CD4-positive, alpha-beta T cell treated with Interferon alpha-2 for 1 hour (primary cell): Measurements from ENCODE around the gene CA9.
"Not testable (repeated sequence)": the region's sequence is repeated elsewhere in the genome, so short reads cannot be mapped to it uniquely, and the experiment has no call there.

Source experiments
- DNase-seq, 2 donors: peaks; one replicate each; pipeline ENCODE4 v3.0.0-alpha.2; 2020 to 2022

Gene CA9

DNA sequence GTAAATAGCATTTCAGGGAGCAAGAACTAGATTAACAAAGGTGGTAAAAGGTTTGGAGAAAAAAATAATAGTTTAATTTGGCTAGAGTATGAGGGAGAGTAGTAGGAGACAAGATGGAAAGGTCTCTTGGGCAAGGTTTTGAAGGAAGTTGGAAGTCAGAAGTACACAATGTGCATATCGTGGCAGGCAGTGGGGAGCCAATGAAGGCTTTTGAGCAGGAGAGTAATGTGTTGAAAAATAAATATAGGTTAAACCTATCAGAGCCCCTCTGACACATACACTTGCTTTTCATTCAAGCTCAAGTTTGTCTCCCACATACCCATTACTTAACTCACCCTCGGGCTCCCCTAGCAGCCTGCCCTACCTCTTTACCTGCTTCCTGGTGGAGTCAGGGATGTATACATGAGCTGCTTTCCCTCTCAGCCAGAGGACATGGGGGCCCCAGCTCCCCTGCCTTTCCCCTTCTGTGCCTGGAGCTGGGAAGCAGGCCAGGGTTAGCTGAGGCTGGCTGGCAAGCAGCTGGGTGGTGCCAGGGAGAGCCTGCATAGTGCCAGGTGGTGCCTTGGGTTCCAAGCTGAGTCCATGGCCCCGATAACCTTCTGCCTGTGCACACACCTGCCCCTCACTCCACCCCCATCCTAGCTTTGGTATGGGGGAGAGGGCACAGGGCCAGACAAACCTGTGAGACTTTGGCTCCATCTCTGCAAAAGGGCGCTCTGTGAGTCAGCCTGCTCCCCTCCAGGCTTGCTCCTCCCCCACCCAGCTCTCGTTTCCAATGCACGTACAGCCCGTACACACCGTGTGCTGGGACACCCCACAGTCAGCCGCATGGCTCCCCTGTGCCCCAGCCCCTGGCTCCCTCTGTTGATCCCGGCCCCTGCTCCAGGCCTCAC is at the start of gene CA9:
Gene CA9, plus strand, starts transcription at position 797 of the 893 bp plus-strand sequence. Its CDS starts 32 bp downstream, at position 829.
- DNase-seq, result no peak

DNA sequence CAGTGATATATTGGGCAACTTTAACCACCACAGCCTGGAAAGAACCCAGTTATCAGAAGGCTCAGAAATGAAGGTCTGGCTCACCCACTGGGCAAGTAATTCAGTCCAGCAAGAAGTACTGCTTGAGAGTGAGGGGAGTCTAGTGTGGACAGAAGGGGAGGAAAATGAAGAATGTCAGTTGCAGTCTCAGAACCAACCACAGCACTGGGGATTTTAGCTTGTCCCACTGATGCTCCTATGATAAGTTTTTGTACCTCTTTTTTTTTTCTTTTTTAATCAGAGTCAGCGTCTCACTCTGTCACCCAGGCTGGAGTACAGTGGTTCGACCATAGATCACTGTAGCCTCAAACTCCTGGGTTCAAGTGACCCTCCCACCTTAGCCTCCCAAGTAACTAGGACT is 46.2 kb upstream of the CA9 start:
- no peak for DNase-seq

DNA sequence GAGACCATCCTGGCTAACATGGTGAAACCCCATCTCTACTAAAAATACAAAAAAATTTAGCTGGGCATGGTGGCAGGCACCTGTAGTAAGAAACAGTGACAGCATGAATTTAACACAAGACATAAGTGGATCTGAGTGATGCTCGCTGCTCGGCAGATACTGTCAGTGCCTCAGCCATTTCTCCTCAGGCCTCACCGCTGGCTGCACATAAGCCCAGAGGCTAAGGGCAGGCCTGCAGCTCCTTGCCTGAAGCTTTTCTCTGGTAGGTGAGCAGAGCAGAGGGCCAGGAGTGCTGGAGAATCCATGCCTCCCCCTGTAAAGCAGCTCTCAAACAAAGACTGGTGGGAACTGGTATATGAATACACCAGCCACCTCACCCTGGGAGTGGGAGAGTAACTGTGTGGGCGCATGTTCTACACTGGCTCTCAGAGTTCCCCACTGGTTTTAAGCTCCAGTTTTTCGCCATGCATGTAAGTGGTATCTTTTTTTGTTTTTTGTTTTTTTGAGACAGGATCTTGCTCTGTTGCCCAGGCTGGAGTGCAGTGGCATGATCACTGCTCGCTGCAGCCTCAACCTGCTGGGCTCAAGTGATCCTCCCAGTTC is 45.2 kb upstream of the CA9 start:
- no peak for DNase-seq

DNA sequence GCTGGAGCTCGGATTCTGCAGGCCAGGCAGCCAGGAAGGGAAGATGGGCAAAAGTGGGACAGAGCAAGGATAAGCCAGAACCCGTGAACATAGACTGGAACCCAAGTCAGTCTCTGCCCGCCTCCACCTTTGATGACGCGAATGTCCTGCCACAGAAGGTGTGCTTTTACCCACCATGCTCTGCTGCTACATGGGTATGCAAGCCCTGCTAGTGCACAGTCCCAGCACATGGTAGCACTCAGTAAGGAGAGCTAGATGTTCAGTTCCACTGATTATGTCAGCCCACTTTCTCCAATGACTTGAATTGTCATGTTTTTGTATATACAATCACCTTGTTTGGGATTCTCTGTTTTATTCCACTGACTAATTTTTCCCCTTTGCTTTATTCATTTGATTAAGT is 44.1 kb upstream of the CA9 start:
- DNase-seq, result no peak

DNA sequence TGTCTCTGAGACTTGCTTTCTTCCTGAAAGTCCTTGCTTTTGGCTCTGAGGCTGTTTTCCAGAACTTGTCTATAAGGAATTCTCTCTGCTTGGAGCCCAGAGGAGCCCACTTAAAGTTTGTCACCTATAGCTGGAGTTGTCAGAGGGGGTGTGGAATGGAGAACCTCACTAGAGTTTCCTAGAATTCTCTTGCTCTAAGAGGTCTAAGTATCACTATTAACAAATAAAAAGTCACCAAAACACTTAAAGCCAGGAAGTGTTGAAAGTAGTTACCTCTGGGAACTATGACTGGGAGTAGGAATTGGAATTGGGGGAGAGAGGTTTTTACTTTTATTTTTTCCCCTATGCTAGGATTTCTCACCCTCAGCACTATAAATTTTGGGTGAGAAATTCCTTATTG is 38.0 kb upstream of the CA9 start:
- DNase-seq, result no peak

DNA sequence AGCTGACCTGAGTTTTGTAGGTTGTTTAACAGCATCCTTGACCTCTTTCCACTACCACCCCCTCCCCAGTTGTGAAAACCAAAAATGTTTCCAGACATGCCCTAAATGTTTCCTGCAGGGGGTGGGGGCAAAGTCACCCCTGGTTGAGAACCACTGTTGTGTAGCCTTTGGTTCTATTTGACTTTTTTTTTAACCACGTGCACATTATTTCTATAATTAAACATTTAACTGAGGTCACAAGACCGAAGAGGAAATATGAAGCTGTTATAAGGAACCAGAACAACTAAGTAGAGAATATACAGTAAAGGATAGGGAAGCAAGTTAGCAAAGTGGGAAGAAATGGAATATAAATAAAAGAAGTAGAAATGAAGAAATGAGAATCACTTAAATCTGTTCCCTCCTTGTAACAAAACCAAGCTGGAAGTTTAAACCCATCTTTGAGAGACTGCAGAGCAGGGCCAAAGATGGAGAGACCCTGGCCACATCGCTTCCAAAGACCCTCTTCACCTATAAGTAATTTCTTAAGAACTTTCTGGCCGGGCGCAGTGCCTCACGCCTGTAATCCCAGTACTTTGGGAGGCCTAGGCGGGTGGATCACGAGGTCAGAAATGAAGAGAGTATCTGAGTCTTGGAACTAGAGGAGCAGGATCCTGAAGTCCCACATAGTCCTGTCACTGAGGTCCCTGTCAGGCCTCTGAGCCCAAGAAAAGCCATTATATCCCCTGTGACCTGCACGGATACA is 37.4 kb upstream of the CA9 start:
- no peak for DNase-seq

DNA sequence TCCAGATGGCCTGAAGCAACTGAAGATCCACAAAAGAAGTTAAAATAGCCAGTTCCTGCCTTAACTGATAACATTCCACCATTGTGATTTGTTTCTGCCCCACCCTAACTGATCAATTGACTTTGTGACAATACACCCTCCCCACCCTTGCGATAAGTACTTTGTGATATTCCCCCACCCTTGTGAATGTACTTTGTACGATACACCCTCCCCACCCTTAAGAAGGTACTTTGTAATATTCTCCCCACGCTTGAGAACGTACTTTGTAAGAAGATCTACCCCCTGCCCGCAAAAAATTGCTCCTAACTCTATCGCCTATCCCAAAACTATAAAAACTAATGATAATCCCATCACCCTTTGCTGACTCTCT is 36.9 kb upstream of the CA9 start:
- DNase-seq, result not testable (repeated sequence)

DNA sequence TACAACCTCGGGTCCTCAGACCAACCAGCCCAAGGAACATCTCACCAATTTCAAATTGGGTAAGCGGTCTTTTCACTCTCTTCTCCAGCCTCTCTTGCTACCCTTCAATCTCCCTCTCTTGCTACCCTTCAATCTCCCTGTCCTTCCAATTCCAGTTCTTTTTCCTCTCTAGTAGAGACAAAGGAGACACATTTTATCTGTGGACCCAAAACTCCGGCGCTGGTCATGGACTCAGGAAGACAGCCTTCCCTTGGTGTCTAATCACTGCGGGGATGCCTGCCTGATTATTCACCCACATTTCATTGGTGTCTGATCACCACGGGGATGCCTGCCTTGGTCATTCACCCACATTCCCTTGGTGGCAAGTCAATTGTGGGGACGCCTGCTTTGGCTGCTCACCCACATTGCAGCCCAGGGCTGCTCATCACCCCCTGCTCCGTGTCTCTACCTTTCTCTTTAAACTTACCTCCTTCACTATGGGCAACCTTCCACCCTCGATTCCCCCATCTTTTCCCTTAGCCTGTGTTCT is 36.2 kb upstream of the CA9 start:
- DNase-seq, result not testable (repeated sequence)

DNA sequence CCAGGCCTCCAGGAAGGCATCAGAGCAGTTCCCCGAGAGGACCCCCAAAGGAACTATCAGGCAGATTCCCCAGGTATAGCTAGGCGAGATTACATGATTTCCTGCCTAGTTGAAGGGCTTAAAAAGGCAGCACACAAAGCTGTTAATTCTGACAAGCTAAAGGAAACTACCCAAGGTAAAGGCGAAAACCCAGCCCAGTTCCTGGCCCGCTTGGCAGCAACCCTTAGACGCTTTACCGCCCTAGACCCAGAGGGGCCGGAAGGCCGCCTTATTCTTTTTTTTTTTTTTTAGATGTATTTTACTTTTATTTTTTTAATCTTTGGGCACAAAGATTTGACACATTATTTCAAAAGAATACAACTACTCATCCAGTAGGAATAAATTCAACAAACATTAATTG is 35.0 kb upstream of the CA9 start:
- peak; percentile 35 to 64 for DNase-seq

DNA sequence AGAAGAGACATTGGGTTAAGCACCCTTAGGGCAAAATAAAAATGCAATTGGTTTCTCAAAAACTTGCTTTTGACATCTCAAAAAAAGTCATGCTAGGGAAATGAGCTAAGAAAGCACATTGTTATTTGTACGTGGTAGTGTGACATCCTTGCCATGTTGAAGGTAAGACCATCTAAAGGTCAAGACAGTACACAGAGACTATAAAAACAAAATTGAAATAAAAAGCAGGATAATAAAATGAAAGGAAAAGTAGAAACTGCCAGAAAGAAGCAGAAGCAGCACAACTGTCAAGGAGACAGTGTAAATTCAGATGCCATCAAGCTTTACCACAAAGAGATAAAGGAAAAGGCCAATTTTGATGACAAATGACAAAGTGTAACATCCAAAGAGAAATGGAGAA is 34.5 kb upstream of the CA9 start:
- DNase-seq, result not testable (repeated sequence)

DNA sequence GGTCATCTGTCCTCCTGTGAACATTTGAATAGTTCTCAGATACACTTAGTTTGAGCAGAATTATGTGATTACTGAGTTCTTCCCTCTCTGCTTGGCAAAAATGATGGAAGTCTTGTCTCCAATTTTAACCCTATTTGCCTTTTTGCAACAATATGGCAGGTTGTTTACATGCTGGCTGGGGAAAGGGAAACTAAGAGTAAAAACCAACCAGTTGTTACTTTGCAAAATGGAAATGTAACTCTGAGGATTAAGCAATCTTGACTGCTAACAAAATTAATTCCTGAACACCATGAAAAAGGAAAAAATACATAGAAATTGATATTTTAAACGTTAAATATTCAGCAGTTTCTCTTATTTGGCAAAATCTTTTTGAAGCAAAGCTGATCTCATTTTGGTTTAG is 34.1 kb upstream of the CA9 start:
- no peak for DNase-seq

DNA sequence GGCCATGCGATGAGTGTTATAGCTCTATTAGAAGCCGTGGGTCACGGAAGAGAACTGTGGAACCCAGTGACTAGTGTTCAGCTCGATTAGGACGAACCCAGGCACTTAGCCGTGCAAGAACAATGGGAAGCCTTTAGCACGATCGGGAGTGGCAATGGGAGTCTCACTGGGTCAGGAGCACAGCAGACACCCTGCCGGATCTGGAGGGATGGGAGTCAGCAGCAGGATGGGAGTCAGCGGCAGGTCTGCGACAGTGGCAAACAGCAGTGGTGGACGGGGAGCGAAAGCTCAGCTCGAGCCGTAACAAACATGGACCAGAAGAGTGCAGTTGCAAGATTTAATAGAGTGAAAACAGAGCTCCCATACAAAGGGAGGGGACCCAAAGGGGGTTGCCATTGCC is 33.3 kb upstream of the CA9 start:
- not testable (repeated sequence) for DNase-seq

DNA sequence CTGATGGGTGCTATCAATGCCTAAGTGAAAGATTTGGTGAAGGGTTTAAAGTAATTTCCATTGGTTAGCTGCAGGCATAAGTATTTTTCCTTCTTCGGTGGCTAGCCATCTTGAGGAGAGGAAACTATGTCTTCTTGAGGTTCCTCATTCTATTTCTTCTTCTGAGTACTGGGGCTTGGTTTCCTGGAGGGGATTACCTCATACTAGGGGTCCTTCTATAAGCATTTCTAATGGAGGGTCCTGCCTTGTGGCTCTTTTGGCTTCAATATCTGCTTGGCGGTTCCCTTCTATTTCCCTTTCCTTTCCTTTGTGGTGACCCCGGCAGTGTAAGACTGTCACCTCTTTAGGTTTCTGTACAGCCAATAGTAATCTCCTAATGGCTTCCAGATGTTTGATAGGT is 32.2 kb upstream of the CA9 start:
- not testable (repeated sequence) for DNase-seq

DNA sequence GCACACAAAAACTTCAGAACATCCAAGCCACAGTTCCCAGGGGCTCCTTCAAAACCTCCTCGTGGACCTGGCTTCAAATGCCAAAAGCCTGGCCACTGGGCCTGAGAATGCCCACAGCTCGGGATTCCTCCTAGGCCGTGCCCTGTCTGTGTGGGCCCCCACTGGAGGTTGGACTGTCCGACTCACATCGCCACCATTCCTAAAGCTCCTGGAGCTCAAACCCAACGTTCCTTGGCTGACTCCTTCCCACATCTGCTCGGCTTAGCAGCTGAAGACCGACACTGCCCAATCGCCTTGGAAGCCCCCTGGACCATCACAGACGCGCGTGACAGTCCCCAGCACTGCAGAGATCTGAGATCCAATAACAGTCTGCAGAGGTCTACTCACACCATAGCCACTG is 30.7 kb upstream of the CA9 start:
- no peak for DNase-seq

DNA sequence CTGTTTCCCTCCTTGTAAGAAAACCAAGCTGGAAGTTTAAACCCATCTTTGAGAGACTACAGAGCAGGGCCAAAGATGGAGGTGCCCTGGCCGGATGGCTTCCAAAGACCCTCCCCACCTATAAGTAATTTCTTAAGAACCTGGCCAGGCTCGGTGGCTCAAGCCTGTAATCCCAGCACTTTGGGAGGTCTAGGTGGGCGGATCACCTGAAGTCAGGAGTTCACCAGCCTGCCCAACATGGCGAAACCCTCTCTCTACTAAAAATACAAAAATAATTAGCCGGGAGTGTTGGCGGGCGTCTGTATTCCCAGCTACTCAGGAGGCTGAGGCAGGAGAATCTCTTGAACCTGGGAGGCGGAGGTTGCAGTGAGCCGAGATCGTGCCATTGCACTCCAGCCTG is 28.0 kb upstream of the CA9 start:
- DNase-seq, result not testable (repeated sequence)

DNA sequence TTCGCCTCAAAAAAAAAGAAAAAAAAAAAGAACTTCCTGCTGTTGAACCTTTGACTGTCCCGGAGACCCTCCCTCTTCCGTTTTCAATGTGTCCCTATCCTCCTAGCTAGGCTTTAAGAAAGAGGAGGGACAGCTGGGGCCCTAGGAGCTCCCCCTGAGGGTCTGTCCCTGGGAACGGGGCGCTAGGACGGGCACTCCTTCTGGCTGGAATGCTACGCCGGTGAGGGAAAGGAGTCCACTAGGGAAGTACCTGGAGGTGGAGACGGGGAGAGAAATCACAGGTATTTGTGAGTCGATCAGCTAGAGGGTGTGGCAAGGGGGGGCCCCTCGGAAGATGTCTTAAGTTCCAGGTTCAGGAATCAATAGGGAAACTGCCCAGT is 27.6 kb upstream of the CA9 start:
- no peak for DNase-seq

DNA sequence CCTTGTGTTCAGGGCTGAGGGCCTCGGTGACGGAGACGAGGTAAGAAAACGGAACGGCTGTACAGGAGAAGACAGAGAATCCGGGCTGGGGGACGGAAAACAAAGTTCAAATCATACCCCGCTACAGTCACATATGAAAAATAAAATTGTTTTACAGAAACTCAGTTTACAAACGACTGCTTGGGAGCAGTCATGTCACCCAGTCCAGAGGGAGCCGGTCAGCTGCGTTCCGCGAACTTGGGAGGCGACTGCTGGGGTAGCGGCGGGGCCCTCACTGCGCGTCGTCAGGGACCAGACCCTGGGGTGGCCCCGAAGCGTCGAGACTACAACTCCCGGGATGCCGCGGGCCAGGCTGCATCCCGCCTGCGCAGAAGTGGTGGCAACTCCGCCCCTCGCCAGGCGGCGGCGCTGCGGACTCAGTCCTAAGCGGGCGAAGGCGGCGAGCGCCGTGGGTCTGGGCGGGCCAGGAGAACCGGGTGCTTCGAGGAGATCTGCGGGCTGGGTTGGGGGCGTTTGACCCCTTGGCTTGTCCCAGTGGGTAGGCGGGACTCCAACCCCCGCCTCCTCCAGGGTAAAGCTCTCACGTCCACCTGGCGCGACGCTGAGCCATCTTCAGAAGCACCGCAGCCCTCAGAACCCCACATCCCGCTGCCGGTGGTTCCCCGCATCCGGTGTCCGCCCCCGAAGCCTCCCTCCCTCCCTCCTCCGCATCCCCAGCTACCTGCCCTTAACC is 27.0 kb upstream of the CA9 start:
- peak; percentile 90 to 93 for DNase-seq

DNA sequence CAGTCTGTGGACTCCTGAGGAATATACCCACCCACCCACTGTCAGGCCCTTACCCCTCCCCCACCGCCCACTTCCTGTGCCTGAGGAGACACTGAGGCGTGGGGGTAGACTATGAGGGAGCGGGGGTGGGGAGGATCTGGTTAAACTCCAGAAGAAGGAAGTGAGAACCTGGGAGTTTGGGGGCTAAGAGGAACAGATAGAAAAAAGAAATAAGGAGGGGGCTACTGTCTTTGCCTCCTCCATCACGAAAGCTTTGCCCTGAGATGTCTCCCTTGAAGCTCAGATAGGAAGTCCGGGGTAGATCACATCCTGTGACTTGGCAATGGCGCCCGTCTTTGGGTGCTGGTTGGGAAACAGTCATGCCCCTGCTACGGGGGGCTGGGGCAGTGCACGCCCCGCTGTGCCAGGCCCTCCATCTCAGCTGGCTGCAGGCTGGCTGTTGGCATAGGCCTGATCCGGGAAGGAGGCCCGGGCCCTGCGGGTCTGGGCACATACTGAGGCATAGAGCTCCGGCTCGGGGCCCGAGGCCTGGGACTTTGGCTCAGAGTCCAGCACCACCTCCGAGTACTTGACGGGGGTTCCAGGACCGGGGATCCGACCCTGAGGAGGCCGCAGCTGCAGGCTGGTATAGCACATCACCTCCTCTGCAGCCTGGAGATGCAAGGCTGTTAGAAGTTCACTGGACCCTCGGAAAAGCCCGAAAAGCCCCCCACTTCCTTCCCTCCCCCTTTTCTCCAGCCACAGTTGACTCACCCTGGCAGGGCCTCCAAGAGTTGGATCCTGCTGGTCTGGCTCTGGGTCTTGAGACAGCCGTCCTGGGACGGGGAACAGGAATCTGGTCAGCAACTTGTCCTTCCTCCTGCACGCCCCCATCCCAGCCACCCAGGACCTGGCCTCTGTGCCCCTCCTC is 24.0 kb upstream of the CA9 start:
- DNase-seq, result peak in 1 of 2 donors; percentile 55

DNA sequence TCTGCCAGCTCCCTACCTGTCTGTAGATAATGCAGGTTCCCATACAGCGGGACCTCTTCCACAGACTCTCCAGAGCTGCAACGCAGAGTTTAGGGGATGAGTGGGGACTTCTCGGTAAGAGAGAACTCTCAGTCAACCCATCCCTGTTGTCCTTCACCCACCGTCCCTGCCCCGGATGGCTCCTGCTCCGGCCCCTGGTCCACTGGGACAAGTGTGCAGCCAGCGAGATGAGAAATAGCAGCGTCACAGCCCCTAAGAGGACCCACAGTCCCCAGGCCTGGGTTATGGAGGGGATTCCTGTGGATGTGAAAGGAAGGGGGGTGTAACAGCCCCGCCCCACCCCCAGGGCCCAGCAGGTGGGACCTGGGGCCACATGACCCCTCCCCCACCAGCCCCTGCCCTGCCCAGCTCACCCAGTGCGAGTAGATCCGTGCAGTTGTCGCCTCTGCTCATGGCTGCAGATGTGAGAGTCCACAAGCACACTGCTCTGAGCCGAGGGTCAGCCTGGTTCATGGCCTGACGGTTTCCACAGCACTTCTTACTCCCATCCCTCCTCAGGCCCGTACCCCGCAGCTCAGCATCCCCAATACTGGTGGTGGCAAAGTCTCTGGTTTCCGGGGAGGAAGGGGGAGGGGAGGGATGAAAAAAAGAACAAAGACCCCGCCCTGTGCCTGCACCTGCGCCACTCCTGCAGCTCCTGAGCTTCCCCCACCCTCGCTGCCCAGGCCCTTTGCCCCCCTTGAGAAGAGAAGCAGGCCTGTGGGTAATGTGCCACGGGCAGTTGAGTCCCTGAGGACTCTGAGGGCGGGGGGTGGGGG is 23.2 kb upstream of the CA9 start, which contains the start of gene SIT1:
Gene SIT1, minus strand, starts transcription at position 591 of the 818 bp plus-strand sequence. Its CDS starts 78 bp downstream, at position 513.
- peak in 1 of 2 donors; percentile 52 for DNase-seq

DNA sequence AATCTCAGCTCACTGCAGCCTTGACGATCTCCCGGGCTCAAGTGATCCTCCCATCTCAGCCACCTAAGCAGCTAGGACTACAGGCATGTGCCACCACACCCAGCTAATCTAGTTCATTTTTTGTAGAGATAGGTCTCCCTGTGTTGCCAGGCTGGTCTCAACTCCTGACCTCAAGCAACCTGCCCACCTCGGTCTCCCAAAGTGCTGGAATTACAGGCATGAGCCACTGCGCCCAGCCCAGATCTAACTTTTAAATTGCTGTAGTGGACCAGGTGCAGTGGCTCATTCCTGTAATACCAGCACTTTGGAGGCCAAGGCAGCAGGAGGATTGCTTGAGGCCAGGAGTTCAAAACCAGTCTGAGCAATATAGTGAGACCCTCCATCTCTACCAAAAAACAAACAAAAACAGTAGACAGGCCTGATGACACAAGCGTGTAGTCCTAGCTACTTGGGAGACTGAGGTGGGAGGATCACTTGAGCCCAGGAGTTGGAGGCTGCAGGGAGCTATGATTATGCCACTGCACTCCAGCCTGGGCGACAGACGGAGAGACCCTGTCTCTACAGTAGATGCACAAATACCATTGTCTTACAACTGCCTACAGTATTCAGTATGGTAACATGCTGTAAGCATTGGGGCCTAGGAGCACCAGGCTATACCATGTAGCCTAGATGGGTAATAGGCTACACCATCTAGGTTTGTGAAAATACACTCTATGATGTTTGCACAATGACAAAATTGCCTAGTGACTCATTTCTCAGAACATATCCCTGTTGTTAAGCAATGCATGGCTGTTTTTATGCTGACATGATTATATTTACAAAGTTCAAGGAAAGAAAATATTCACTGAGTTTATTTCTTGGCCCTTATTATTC is 21.5 kb upstream of the CA9 start:
- no peak for DNase-seq
